DND-41 (cell line): ENCODE results near the gene EIF6.

Experiments
- CTCF ChIP-seq: IDR thresholded peaks from 2 replicates; pipeline ENCODE4 v1.5.1; 2012; ENCODE audit warnings: borderline replicate concordance, low read length, moderate library complexity, mild to moderate bottlenecking; ENCODE audit not compliant: poor library complexity, severe bottlenecking; ENCODE audit errors: extremely low read depth
- EZH2 ChIP-seq: IDR thresholded peaks from 3 replicates; pipeline ENCODE4 v1.6.1; 2012; ENCODE audit warnings: borderline replicate concordance, low read depth, mild to moderate bottlenecking, moderate library complexity, low read length, inconsistent platforms; ENCODE audit not compliant: severe bottlenecking

- peak; percentile 12 for TF ChIP-seq CTCF
- TF ChIP-seq EZH2 = no peak
Observed at GRCh38 chr20:35264755-35265154, 19.8 kb downstream of the EIF6 start.
